ENCODE measurements around the gene KLHL26. TPM values are rescaled to one million over a fixed set of nuclear protein-coding genes. Genes with fewer than 3 reads are reported as not detected.

KLHL26 gene
- polyA plus RNA-seq, 1 donor: 4.4 TPM

DNA sequence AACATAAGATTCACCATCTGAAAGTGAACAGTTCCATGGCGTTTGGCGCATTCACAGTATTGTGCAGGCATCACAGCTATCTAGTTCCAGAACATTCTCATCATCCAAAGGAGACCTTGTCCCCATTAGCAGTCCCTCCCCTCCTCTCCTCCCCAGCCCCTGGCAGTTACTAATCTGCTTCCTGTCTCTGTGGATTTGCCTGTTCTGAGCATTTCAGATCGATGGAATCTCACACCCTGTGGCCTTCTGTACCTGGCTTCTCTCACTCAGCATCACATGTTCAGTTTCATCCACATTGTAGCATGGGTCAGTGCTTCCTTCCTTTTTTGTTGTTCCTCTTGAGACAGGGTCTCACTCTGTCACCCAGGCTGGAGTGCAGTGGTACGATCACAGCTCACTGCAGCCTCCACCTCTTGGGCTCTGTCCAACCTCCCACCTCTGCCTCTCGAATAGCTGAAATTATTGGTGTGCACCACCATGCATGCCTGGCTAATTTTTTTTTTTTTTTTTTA is 81.2 kb downstream of the KLHL26 start:
- no peak for DNase-seq (ENCODE audit: low read depth)

DNA sequence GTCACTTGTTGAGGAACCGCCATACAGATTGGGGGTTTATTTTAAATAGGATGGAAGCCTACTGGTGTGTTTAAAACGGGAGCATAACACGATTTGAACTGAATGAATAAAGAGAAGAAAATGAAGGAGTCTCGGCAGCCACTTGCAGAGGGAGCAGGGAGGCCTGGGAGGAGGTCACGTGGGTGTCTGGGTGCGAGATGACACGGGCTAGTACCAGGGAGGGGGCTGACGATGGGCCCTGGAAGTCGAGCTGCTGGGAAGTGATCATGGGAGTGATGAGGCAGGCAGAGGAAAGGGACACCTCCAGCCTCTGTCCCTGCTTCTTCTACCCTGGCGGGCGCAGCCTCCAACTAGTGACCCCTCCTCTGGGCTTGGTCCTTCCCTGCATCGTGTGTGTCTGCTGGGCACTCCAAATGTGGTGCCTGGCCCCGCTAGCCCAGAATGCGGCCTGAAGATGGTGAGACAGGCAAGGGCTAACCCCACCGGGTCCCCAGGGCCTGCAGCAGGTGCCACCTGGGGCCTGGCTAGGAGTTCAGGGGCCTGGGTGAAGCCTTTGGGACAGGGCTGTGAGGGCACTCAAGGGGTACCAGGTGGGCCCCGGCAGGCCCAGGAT is 82.1 kb downstream of the KLHL26 start:
- no peak for DNase-seq (ENCODE audit: low read depth)

DNA sequence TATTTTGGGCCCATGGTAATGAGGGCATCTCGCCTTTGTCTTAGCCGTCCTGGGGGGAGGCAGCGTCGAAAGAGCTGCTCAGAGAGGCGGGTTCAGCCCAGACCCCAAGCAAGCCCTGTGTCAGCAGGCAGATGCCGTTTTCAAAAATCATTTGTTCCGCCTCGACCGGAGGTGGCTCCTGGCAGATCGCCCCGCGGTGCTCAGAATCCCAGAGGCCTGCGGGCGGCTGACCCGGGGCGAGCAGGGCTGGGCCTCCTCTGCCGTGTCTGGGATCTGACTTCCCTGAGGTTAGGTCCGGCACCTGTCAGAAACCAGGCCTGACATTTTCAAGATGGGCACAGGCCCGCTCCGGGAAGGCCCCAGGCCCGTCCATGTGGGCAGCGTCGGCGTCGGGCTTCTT is 82.7 kb downstream of the KLHL26 start:
- DNase-seq (ENCODE audit: low read depth): no peak

Other genes with a start within 250 kb of the KLHL26 start
- gene LRRC25, start 239.4 kb upstream of the KLHL26 start, polyA plus RNA-seq (ENCODE audit: insufficient read length): 1.6 TPM
- 94.6 TPM for gene SSBP4, start 217.6 kb upstream of the KLHL26 start, polyA plus RNA-seq (ENCODE audit: insufficient read length)
- 164 TPM for gene ISYNA1, start 198.9 kb upstream of the KLHL26 start, polyA plus RNA-seq (ENCODE audit: insufficient read length)
- gene ELL, start 115.0 kb upstream of the KLHL26 start, polyA plus RNA-seq (ENCODE audit: insufficient read length): 16.8 TPM
- gene FKBP8, start 93.5 kb upstream of the KLHL26 start, polyA plus RNA-seq (ENCODE audit: insufficient read length): 113 TPM
- gene KXD1, start 79.2 kb upstream of the KLHL26 start, polyA plus RNA-seq (ENCODE audit: insufficient read length): 71.3 TPM
- gene UBA52, start 65.2 kb upstream of the KLHL26 start, polyA plus RNA-seq (ENCODE audit: insufficient read length): 1,288 TPM
- gene REX1BD, start 48.2 kb upstream of the KLHL26 start, polyA plus RNA-seq (ENCODE audit: insufficient read length): 33.4 TPM
- gene CRLF1, start 30.2 kb upstream of the KLHL26 start, polyA plus RNA-seq (ENCODE audit: insufficient read length): 14.8 TPM
- 8.9 TPM for gene TMEM59L, start 24.2 kb upstream of the KLHL26 start, polyA plus RNA-seq (ENCODE audit: insufficient read length)
- gene CRTC1, start 46.7 kb downstream of the KLHL26 start, polyA plus RNA-seq (ENCODE audit: insufficient read length): 15.2 TPM
- 4.0 TPM for gene COMP, start 154.3 kb downstream of the KLHL26 start, polyA plus RNA-seq (ENCODE audit: insufficient read length)
- 34.1 TPM for gene UPF1, start 194.9 kb downstream of the KLHL26 start, polyA plus RNA-seq (ENCODE audit: insufficient read length)